Urinary bladder (tissue), 4 donors: Measurements from ENCODE around the gene THEMIS. TPM values are rescaled to one million over a fixed set of nuclear protein-coding genes. Genes with fewer than 3 reads are reported as not detected.

Experiments
- DNase-seq: peaks from one replicate; pipeline ENCODE4 v3.0.0-alpha.2; 2015; ENCODE audit errors: extremely low spot score
- H3K27ac ChIP-seq: one replicate; pipeline ENCODE4 v1.5.1; 2013; ENCODE audit warnings: low read depth, mild to moderate bottlenecking, moderate library complexity
- H3K36me3 ChIP-seq: one replicate; pipeline ENCODE4 v1.6.1; 2013; ENCODE audit warnings: mild to moderate bottlenecking, moderate library complexity; ENCODE audit not compliant: insufficient read depth
- H3K4me1 ChIP-seq: one replicate; pipeline ENCODE4 v1.6.1; 2013; ENCODE audit warnings: mild to moderate bottlenecking, moderate library complexity; ENCODE audit not compliant: insufficient read depth
- H3K4me3 ChIP-seq: one replicate; pipeline ENCODE4 v1.5.1; 2013; ENCODE audit warnings: low read depth, low read length
- WGBS: extraction: QIAGEN DNeasy Blood & Tissue Kit; methylation state at CpG from one replicate; pipeline ENCODE4 v1.1.7; 2013; 5-methylcytosine and 5-hydroxymethylcytosine counted together
- polyA plus RNA-seq: library from polyadenylated mRNA; stranded (reverse); fragments of 200-250 nt; gene quantifications from one replicate; pipeline ENCODE4 v1.2.3, GENCODE V29; 2013
- total RNA-seq: library from RNA; depleted of rRNA; stranded (reverse); fragments of >200 nt; gene quantifications from one replicate; pipeline ENCODE4 v1.2.3, GENCODE V29; 2014
- donor health status: healthy with polysubstance abuse.
- donor health status: healthy.

Gene THEMIS
- total and polyA plus RNA-seq, 2 donors, result 0.15 to 0.26 TPM

GRCh38 chr6:127832381-127832780 is 68.5 kb downstream of the THEMIS start:
- 14% methylated on average over 1 of the region's 1 CpG for WGBS
- no peak overlapping the region for H3K4me3 ChIP-seq
- no peaks in the 10 kb centered on the region for H3K4me1 ChIP-seq
- no peak for DNase-seq
- no peaks in the 10 kb centered on the region for H3K36me3 ChIP-seq
- no peak overlapping the region for H3K27ac ChIP-seq

- no peak overlapping the region for H3K27ac ChIP-seq
- H3K4me3 ChIP-seq, result no peak overlapping the region
- WGBS, result 72% methylated on average over 3 of the region's 3 CpGs
- H3K4me1 ChIP-seq, result no peaks in the 10 kb centered on the region
- DNase-seq, result no peak
- no peaks in the 10 kb centered on the region for H3K36me3 ChIP-seq
These were observed 76.8 kb downstream of the THEMIS start for GRCh38 chr6:127824061-127824460.

GRCh38 chr6:127821431-127821830 is 79.4 kb downstream of the THEMIS start:
- Histone ChIP-seq H3K36me3 (no peaks in the 10 kb centered on the region), H3K4me3 (no peak overlapping the region), H3K4me1 (no peaks in the 10 kb centered on the region), H3K27ac (no peak overlapping the region)
- DNase-seq, result no peak

GRCh38 chr6:127818149-127818548 is 82.7 kb downstream of the THEMIS start:
- H3K4me1 ChIP-seq, result no peaks in the 10 kb centered on the region
- 15% methylated on average over 2 of the region's 2 CpGs for WGBS
- no peak overlapping the region for H3K27ac ChIP-seq
- H3K4me3 ChIP-seq, result no peak overlapping the region
- H3K36me3 ChIP-seq, result no peaks in the 10 kb centered on the region
- DNase-seq, result no peak

GRCh38 chr6:127816643-127817042 is 84.2 kb downstream of the THEMIS start:
- no peaks in the 10 kb centered on the region for H3K4me1 ChIP-seq
- H3K27ac ChIP-seq, result no peak overlapping the region
- H3K36me3 ChIP-seq, result no peaks in the 10 kb centered on the region
- DNase-seq, result no peak
- 77% methylated on average over 4 of the region's 4 CpGs for WGBS
- H3K4me3 ChIP-seq, result no peak overlapping the region

GRCh38 chr6:127813699-127814027 is 87.2 kb downstream of the THEMIS start:
- H3K4me3 ChIP-seq, result no peak overlapping the region
- H3K27ac ChIP-seq, result no peak overlapping the region
- no peaks in the 10 kb centered on the region for H3K36me3 ChIP-seq
- no peak for DNase-seq
- 85% methylated on average over 5 of the region's 5 CpGs for WGBS
- H3K4me1 ChIP-seq, result no peaks in the 10 kb centered on the region

GRCh38 chr6:127812985-127813698 is 87.7 kb downstream of the THEMIS start:
- Histone ChIP-seq H3K4me3 (no peak overlapping the region), H3K36me3 (no peaks in the 10 kb centered on the region), H3K4me1 (no peaks in the 10 kb centered on the region), H3K27ac (no peak overlapping the region)
- DNase-seq, result no peak
- WGBS, result 84% methylated on average over 16 of the region's 16 CpGs

GRCh38 chr6:127811900-127812570 is 88.8 kb downstream of the THEMIS start:
- H3K4me3 ChIP-seq, result no peak overlapping the region
- no peak for DNase-seq
- 59% methylated on average over 4 of the region's 4 CpGs for WGBS
- H3K4me1 ChIP-seq, result no peaks in the 10 kb centered on the region
- H3K36me3 ChIP-seq, result no peaks in the 10 kb centered on the region
- H3K27ac ChIP-seq, result no peak overlapping the region

GRCh38 chr6:127807806-127808517 is 92.9 kb downstream of the THEMIS start:
- Histone ChIP-seq H3K4me3 (no peak overlapping the region), H3K36me3 (no peaks in the 10 kb centered on the region), H3K4me1 (no peaks in the 10 kb centered on the region), H3K27ac (no peak overlapping the region)
- no peak for DNase-seq
- WGBS, result 82% methylated on average over 4 of the region's 4 CpGs

GRCh38 chr6:127796713-127797112 is 104.1 kb downstream of the THEMIS start:
- H3K27ac ChIP-seq, result no peak overlapping the region
- no peak for DNase-seq
- no peaks in the 10 kb centered on the region for H3K4me1 ChIP-seq
- no peak overlapping the region for H3K4me3 ChIP-seq
- 98% methylated on average over 1 of the region's 1 CpG for WGBS
- H3K36me3 ChIP-seq, result no peaks in the 10 kb centered on the region

GRCh38 chr6:127794405-127794804 is 106.5 kb downstream of the THEMIS start:
- DNase-seq, result no peak
- no peaks in the 10 kb centered on the region for H3K36me3 ChIP-seq
- 55% methylated on average over 1 of the region's 1 CpG for WGBS
- H3K27ac ChIP-seq, result no peak overlapping the region
- no peak overlapping the region for H3K4me3 ChIP-seq
- no peaks in the 10 kb centered on the region for H3K4me1 ChIP-seq

GRCh38 chr6:127793396-127793795 is 107.5 kb downstream of the THEMIS start:
- no peak overlapping the region for H3K27ac ChIP-seq
- H3K36me3 ChIP-seq, result no peaks in the 10 kb centered on the region
- no peak overlapping the region for H3K4me3 ChIP-seq
- WGBS, result 95% methylated on average over 1 of the region's 1 CpG
- no peak for DNase-seq
- no peaks in the 10 kb centered on the region for H3K4me1 ChIP-seq

- Histone ChIP-seq H3K4me1 (no peaks in the 10 kb centered on the region), H3K27ac (no peak overlapping the region), H3K4me3 (no peak overlapping the region), H3K36me3 (no peaks in the 10 kb centered on the region)
- 78% methylated on average over 1 of the region's 1 CpG for WGBS
- no peak for DNase-seq
These were observed 108.2 kb downstream of the THEMIS start for GRCh38 chr6:127792616-127793015.
